HepG2 (cell line): ENCODE measurements around the gene DIO2.

Source experiments
- DPF2 ChIP-seq: sonication (generic); formaldehyde crosslinking; IDR thresholded peaks from 2 replicates; pipeline ENCODE4 v1.4.0; 2020; ENCODE audit warnings: mild to moderate bottlenecking, low read depth, missing genetic modification reagents, borderline replicate concordance
- EZH2 ChIP-seq: conservative IDR thresholded peaks from 2 replicates; pipeline ENCODE4 v1.6.1; 2012; ENCODE audit warnings: mild to moderate bottlenecking, low read depth, low read length, moderate library complexity
- MYNN ChIP-seq: sonication (generic); formaldehyde crosslinking; IDR thresholded peaks from 2 replicates; pipeline ENCODE4 v1.4.0; 2020; ENCODE audit warnings: mild to moderate bottlenecking, low read depth, missing genetic modification reagents
- PBX2 ChIP-seq: IDR thresholded peaks from 2 replicates; pipeline ENCODE4 v1.6.1; 2016; ENCODE audit warnings: control low read depth
- PRDM15 ChIP-seq: sonication (generic); formaldehyde crosslinking; IDR thresholded peaks from 2 replicates; pipeline ENCODE4 v1.4.0; 2020; ENCODE audit warnings: missing genetic modification reagents
- RERE ChIP-seq: IDR thresholded peaks from 2 replicates; pipeline ENCODE4 v1.6.1; 2016; ENCODE audit warnings: low read depth, missing genetic modification reagents, missing compliant biosample characterization
- REST ChIP-seq, 2 experiments: IDR thresholded peaks; 2 replicates each; pipeline ENCODE4 v1.6.1; 2011 to 2012; ENCODE audit warnings: low read length in 2 of 2, borderline replicate concordance in 1 of 2, low read depth in 1 of 2, mild to moderate bottlenecking in 1 of 2, moderate library complexity in 1 of 2
- XBP1 ChIP-seq: sonication (generic); formaldehyde crosslinking; IDR thresholded peaks from 2 replicates; pipeline ENCODE4 v1.5.0; 2020; ENCODE audit warnings: missing genetic modification reagents
- ZSCAN29 ChIP-seq: sonication (generic); formaldehyde crosslinking; conservative IDR thresholded peaks from 2 replicates; pipeline ENCODE4 v1.4.0; 2020; ENCODE audit warnings: mild to moderate bottlenecking, missing genetic modification reagents

GRCh38 chr14:80202888-80203562, 8.3 kb downstream of the DIO2 start:
- TF ChIP-seq XBP1 (no peak), PRDM15 (no peak), ZSCAN29 (CRISPR knock-in tag) (no peak), RERE (CRISPR knock-in tag) (no peak), PBX2 (no peak), MYNN (CRISPR knock-in tag) (no peak), EZH2 (no peak), DPF2 (CRISPR knock-in tag) (no peak), REST (IDR thresholded peaks at IDR 0.05; ENCODE audit: borderline replicate concordance in 1 of 2, low read depth in 1 of 2, low read length in 2 of 2) (no peak)
